Measurements from ENCODE around the gene FARP1. TPM values are rescaled to one million over a fixed set of nuclear protein-coding genes. Genes with fewer than 3 reads are reported as not detected.

Gene FARP1
- total RNA-seq, 4 donors from 2014 or later, result 21.2 to 56.5 (median 35.1) TPM

- H3K36me3 ChIP-seq, result no peaks in the 10 kb centered on the region
- no peaks in the 10 kb centered on the region for H3K9me3 ChIP-seq
- no peak overlapping the region for H3K27ac ChIP-seq (replicated peaks in 1 of 4)
- WGBS, result 89% methylated on average over 6 of the region's 6 CpGs
- no peak for DNase-seq (ENCODE audit: extremely low spot score)
- H3K4me3 ChIP-seq, result no peak overlapping the region
- peaks cover 0 to 20% (median 16%) of the 10 kb centered on the region in 4 donors for H3K4me1 ChIP-seq
- no peaks in the 10 kb centered on the region for H3K27me3 ChIP-seq
- intact Hi-C loops (cut with DNase I), result no loop called here
- no peak for TF ChIP-seq EP300 (IDR thresholded peaks at IDR 0.05)
- TF ChIP-seq CTCF (IDR thresholded peaks at IDR 0.05), result no peak
These were observed 118.3 kb downstream of the FARP1 start for GRCh38 chr13:98261165-98261702.

GRCh38 chr13:98262292-98262691 is 119.4 kb downstream of the FARP1 start:
- Histone ChIP-seq H3K4me3 (no peak overlapping the region), H3K36me3 (no peaks in the 10 kb centered on the region), H3K27ac (replicated peaks in 1 of 4) (no peak overlapping the region), H3K27me3 (no peaks in the 10 kb centered on the region), H3K9me3 (no peaks in the 10 kb centered on the region), H3K4me1 (peaks cover under 1 to 31% (median 27%) of the 10 kb centered on the region in 4 donors)
- WGBS, result 90% methylated on average over 5 of the region's 5 CpGs
- intact Hi-C loops (cut with DNase I), result no loop called here
- no peak for DNase-seq (ENCODE audit: extremely low spot score)
- TF ChIP-seq CTCF (IDR thresholded peaks at IDR 0.05) (no peak), EP300 (IDR thresholded peaks at IDR 0.05) (no peak), POLR2A (IDR thresholded peaks at IDR 0.05; ENCODE audit: low read depth) (no peak), POLR2AphosphoS5 (IDR thresholded peaks at IDR 0.05) (no peak)

GRCh38 chr13:98263841-98264240 is 120.9 kb downstream of the FARP1 start:
- WGBS, result 87% methylated on average over 2 of the region's 2 CpGs
- H3K4me1 ChIP-seq, result peaks cover 3 to 37% (median 32%) of the 10 kb centered on the region in 4 donors
- no peak for TF ChIP-seq CTCF (IDR thresholded peaks at IDR 0.05)
- TF ChIP-seq POLR2A (IDR thresholded peaks at IDR 0.05; ENCODE audit: low read depth), result no peak
- no peak for TF ChIP-seq POLR2AphosphoS5 (IDR thresholded peaks at IDR 0.05)
- no peak for TF ChIP-seq EP300 (IDR thresholded peaks at IDR 0.05)
- intact Hi-C loops (cut with DNase I), result no loop called here
- no peaks in the 10 kb centered on the region for H3K36me3 ChIP-seq
- DNase-seq (ENCODE audit: extremely low spot score), result no peak
- no peak overlapping the region for H3K27ac ChIP-seq (replicated peaks in 1 of 4)
- no peaks in the 10 kb centered on the region for H3K9me3 ChIP-seq
- H3K4me3 ChIP-seq, result no peak overlapping the region
- no peaks in the 10 kb centered on the region for H3K27me3 ChIP-seq

- Histone ChIP-seq H3K36me3 (no peaks in the 10 kb centered on the region), H3K4me1 (peaks cover 3 to 36% (median 32%) of the 10 kb centered on the region in 4 donors), H3K27me3 (no peaks in the 10 kb centered on the region), H3K9me3 (no peaks in the 10 kb centered on the region), H3K27ac (replicated peaks in 1 of 4) (no peak overlapping the region), H3K4me3 (no peak overlapping the region)
- TF ChIP-seq CTCF (IDR thresholded peaks at IDR 0.05) (no peak), POLR2AphosphoS5 (IDR thresholded peaks at IDR 0.05) (no peak), POLR2A (IDR thresholded peaks at IDR 0.05; ENCODE audit: low read depth) (no peak), EP300 (IDR thresholded peaks at IDR 0.05) (no peak)
- intact Hi-C loops (cut with DNase I), result loop anchor here (5.0 kb wide), 1 partner anchor 93 kb away; no protein-coding TSS in a partner anchor
- no peak for DNase-seq (ENCODE audit: extremely low spot score)
- WGBS, result 98% methylated on average over 5 of the region's 5 CpGs
These were observed 122.0 kb downstream of the FARP1 start for GRCh38 chr13:98264877-98265276.

All from esophagus muscularis mucosa (tissue), 4 donors.